Neural cell (in vitro differentiated cells): ENCODE data around the gene CXCR5.

ENCODE experiments used
- POLR2AphosphoS5 ChIP-seq: IDR thresholded peaks from 2 replicates; pipeline ENCODE4 v1.6.1; 2012
- TF ChIP-seq, protein P1 (sequence below): fragments of 450-650 bp; IDR thresholded peaks from 2 replicates; pipeline ENCODE4 v1.5.1; 2014; ENCODE audit warnings: antibody characterized with exemption, mild to moderate bottlenecking, moderate library complexity; ENCODE audit not compliant: poor library complexity, severe bottlenecking

DNA sequence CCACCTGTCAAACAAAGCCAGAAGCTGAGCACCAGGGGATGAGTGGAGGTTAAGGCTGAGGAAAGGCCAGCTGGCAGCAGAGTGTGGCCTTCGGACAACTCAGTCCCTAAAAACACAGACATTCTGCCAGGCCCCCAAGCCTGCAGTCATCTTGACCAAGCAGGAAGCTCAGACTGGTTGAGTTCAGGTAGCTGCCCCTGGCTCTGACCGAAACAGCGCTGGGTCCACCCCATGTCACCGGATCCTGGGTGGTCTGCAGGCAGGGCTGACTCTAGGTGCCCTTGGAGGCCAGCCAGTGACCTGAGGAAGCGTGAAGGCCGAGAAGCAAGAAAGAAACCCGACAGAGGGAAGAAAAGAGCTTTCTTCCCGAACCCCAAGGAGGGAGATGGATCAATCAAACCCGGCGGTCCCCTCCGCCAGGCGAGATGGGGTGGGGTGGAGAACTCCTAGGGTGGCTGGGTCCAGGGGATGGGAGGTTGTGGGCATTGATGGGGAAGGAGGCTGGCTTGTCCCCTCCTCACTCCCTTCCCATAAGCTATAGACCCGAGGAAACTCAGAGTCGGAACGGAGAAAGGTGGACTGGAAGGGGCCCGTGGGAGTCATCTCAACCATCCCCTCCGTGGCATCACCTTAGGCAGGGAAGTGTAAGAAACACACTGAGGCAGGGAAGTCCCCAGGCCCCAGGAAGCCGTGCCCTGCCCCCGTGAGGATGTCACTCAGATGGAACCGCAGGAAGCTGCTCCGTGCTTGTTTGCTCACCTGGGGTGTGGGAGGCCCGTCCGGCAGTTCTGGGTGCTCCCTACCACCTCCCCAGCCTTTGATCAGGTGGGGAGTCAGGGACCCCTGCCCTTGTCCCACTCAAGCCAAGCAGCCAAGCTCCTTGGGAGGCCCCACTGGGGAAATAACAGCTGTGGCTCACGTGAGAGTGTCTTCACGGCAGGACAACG, 11.7 kb downstream of the CXCR5 start:
- TF ChIP-seq, protein P1, sequence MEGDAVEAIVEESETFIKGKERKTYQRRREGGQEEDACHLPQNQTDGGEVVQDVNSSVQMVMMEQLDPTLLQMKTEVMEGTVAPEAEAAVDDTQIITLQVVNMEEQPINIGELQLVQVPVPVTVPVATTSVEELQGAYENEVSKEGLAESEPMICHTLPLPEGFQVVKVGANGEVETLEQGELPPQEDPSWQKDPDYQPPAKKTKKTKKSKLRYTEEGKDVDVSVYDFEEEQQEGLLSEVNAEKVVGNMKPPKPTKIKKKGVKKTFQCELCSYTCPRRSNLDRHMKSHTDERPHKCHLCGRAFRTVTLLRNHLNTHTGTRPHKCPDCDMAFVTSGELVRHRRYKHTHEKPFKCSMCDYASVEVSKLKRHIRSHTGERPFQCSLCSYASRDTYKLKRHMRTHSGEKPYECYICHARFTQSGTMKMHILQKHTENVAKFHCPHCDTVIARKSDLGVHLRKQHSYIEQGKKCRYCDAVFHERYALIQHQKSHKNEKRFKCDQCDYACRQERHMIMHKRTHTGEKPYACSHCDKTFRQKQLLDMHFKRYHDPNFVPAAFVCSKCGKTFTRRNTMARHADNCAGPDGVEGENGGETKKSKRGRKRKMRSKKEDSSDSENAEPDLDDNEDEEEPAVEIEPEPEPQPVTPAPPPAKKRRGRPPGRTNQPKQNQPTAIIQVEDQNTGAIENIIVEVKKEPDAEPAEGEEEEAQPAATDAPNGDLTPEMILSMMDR = no peak
- no peak for TF ChIP-seq POLR2AphosphoS5
